HG02885 (cell line): ENCODE results near the gene MLLT1.

Experiments used
- ATAC-seq: cut with Tn5 transposase; IDR thresholded peaks from one replicate; pipeline ENCODE4 v1.9.1; 2021; ENCODE audit warnings: mild to moderate bottlenecking; ENCODE audit not compliant: unreplicated experiment, poor library complexity

MLLT1 gene

GRCh38 chr19:6260912-6261650 lies 18.7 kb downstream of the MLLT1 start:
- no peak for ATAC-seq

DNA sequence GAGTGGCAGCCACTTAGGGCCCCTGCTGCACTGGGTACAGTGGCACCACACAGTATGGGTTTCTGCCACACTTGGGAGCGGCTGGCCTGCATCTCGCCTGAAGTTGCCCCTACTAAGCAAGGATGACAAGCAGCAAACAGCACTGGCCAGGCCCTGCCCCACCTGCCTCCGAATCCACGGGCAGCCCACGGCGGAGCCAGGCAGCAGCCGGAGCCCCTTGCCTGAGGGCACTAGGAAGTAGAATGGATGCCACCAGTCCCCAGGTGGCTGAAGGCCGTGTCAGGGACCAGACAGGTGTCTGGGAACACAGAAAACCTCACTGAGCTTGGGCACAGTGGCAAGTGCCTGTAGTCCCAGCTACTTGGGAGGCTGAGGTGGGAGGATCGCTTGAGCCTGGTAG lies 19.4 kb downstream of the MLLT1 start:
- no peak for ATAC-seq

GRCh38 chr19:6259312-6259861 lies 20.4 kb downstream of the MLLT1 start:
- no peak for ATAC-seq

DNA sequence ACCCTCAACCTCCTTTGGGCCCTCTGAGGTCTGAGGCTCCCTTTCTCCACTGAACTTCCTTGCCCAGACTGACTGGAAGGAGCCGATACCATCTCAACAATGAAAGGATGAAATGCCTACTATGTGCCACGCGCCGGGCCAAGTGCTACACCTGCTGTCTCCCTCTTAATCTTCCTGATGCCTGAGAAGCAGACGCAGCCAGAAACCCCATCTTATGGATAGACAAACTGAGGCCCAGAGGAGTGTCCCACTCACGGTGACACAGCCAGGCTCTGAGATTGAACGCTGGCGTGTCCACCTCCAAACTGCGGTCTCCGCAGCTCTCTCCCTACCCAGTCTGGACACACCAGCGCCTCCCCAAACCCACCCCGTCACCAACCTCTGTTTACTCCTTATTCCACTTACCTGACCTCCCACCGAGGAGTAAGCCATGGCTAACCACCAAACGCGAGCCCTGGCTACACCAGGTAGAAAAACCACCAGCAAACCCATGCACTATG lies 20.9 kb downstream of the MLLT1 start:
- ATAC-seq: no peak

DNA sequence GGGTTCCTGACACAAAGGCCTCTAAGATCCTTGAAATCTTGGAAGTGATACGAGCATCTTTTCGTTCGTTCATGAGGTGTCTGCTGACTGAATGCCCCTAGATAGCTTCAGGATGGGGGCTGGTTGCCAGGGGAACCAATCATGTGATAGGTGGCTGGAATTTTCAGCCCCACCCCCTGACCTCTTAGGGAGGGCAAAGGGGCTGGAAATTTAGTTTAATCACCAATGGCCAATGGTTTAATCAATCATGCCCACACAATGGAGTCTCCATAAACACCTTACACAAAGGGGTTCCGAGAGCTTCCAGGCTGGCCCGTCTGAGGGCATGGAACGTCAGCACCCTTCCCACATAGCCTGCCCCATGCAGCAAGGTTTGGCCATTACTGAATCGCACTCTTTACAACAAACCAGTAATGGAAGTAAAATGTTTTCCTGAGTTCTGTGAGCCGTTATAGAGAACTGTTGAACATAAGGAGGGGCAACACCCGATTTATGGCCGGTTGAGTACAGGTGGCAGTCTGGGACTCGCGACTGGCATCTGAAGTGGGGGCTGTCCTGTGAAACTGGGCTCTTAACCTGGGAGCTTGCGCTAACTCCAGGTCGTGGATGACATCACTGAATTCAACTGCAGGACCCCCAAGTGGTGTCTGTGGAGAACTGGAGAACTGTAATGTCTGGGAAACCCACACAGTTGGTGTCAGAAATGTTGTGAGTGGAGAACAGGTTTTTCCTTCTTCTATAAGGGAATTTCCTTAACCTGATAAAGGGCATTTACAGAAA lies 25.6 kb downstream of the MLLT1 start:
- no peak for ATAC-seq

- no peak for ATAC-seq
Observed at GRCh38 chr19:6252066-6252465, 27.7 kb downstream of the MLLT1 start.

DNA sequence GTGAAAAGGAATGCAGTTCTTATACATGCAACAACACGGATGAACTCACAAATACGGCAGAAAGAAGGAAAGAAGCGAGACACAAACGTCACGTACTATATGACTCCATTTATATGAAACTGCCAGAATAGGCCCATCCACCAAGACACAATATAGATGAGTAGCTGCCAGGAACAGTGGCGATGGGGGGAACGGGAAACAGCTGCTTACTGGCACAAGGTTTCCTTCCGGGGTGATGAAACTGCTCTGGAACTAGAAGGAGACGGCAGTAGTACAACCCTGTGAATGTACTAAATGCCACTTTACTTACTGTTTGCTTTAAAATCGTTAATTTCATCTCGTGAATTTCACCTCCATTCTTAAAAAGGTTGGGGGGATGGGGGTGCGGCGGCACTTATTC lies 28.9 kb downstream of the MLLT1 start:
- no peak for ATAC-seq

DNA sequence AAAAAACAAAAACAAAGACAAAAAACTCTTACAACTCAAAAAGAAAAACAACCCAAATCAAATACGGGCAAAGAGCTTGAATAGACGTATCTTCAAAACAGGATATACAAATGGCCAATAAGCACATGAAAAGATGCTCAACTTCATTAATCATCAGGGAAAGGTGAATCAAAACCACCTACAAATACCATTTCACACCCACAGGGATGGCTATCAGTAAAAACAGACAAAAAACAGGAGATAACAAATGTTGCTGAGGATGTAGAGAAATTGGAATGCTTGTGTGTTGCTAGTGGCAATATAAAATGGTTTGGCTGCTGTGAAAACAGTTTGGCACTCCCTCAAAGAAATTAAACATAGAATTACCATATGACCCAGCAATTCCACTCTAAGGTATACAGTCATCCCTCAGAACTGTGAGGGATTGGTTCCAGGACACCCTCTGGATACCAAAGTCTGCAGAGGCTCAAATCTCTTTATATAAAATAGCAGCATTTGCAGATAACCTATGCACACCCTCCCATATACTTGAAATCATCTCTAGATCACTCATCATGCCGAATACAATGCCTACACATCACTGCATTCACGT lies 29.7 kb downstream of the MLLT1 start:
- no peak for ATAC-seq

DNA sequence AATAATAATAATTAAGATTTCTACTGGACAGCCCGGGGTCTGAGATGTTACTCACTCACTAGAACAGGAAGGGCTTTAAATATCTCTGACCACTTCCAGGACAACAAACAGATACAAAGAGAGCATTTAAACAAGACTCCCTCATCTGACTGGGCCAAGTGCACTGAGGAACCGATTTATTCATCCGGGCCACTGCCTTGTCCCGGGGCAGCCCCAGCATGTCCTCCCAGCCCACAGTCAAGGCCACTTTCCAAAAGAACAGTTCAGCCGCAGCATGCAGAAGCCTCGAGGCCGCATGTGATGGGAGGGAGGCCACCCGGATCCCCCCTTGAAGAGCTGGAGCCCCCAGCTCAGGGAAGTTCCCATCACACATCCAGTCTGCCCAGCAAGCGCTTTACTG lies 30.5 kb downstream of the MLLT1 start:
- no peak for ATAC-seq

DNA sequence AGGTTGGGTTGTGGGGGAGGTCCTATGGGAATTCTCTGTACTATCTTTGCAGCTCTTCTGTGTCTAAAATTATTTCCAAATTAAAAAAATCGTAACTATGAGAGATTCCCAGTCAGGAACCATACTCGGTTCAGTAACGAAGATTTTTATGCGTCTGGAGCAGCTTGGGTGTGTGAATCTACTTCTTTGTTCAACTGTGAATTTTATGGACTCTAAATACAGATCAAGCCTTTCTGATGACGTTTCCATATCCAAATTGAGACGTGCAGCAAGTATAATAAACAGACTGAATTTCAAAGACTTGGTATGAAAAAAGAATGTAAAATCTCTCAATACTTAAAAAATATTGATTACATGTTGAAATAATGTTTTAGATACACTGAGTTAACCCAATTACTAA lies 30.9 kb downstream of the MLLT1 start:
- no peak for ATAC-seq

DNA sequence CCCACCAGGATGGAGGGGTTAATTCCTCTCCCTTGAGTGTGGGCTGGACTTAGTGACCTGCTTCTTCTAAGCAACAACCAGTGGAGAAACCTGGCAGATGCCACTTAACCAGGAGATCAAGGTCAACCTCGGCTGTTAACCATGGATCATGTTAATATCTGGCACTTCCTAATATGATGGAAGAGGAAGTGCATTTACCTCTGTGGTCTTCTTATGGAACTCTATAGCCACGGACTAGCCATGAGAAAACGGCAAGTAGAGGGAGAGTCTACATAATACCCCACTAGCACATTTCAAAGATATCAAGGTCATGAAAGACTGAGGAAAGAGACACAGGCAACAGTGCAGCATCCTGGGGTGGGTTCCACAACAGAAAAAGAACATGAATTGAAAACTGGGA lies 31.4 kb downstream of the MLLT1 start:
- no peak for ATAC-seq

GRCh38 chr19:6247007-6247288 lies 32.8 kb downstream of the MLLT1 start:
- ATAC-seq: no peak

DNA sequence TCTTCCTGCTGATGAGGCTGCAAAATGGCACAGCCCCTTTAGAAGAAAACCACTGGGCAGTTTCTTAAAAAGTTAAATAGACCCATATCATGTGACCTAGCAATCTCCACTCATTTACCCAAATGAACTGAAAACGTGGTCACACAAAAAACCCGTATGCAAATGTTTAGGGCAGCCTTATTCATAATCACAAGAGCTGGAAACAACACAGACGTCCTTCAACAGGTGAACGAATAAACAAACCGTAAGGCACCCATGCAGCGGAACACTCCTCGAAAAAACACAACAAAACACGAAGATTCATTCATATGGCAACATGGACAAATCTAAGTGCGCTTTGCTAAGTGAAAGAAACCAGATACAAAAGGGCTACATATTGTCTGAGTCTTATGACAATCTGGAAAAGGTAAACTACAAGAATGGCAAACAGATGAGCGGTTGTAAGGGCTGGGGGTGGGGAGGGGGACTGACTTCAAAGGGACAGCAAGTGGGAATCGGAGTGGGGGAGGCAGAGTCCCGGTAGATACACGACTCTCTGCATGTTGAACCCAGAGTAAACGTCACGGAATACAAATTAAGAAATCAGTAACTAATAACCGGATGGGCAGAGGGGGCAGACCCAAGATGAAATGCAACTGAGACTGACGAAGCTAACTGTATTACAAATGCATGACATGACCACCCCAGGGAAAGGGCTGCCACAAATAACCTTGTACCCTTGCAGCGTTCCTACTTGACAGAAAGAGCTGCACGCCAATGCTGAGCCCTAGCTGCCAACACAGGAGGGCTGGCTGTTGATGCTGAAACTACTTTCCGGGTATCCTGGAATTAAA lies 33.4 kb downstream of the MLLT1 start:
- ATAC-seq: no peak

DNA sequence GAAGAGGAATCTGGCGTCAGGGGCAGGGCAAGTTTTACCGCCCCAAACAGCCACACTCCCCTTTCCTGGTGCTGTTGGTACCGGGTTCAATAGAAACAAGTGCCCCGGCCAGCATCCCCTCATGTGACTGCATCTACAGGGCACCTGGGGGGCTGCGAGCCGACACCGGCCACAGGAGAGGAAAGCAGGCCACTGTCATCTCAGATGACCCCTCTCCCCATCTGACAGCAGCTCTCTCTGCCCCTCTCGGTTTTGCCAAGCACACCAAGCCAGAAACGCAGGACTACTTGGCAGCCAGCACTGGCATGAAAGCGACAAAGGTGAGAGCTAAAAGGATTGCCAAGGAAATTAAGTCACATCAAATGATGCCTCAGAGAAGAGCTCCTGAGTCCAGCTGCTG lies 37.1 kb downstream of the MLLT1 start:
- no peak for ATAC-seq

GRCh38 chr19:6241680-6242377 lies 37.9 kb downstream of the MLLT1 start:
- no peak for ATAC-seq

GRCh38 chr19:6241056-6241455 lies 38.7 kb downstream of the MLLT1 start:
- ATAC-seq: no peak

- ATAC-seq: no peak
Observed at GRCh38 chr19:6239871-6240676, 39.7 kb downstream of the MLLT1 start.

GRCh38 chr19:6239401-6239844 lies 40.4 kb downstream of the MLLT1 start:
- ATAC-seq: no peak
